Superior temporal gyrus (tissue), 1 donor: ENCODE measurements around the gene RASAL2.
"Not testable (repeated sequence)": the region's sequence is repeated elsewhere in the genome, so short reads cannot be mapped to it uniquely, and the experiment has no call there.

ENCODE experiments used
- DNase-seq: peaks from one replicate; pipeline ENCODE4 v3.0.0-alpha.2; 2016; ENCODE audit errors: extremely low spot score

RASAL2 gene

DNA sequence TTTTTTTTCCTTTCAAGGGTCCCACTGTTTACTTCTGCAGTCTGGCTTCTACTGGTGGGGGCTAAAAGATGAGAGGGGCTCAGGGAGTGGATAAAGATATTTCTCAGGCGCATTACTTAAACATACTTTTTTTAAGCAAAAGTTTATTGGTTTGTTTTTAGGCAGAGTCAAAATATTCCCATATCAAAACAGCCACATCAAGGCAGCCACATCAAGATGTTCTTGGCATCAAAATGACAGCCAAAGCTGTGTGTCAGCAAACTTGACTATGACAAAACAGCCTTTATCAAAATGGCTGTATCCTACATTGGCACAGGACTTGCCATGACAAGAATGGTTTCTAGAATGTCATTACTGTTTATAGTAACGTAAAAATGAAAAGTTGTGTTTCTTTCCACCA, 22.1 kb upstream of the RASAL2 start:
- DNase-seq, result no peak

DNA sequence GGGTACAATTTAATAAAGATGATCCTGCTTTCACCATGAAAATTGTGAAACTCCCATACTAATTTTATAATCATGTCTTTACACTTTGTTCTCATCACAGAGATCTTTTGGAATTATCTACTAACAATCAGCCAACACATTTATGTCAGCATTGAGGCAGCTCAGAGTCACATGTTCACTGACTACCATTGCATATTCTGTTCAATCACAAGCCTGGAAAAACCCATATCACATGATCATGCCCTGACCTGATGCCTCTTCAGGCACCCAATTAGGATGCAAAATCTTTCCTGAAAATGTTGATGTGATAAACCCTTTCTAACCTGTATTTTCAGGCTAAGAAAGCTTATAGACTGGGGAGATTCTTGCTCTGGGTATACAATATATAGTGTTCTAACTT, 21.6 kb upstream of the RASAL2 start:
- no peak for DNase-seq

DNA sequence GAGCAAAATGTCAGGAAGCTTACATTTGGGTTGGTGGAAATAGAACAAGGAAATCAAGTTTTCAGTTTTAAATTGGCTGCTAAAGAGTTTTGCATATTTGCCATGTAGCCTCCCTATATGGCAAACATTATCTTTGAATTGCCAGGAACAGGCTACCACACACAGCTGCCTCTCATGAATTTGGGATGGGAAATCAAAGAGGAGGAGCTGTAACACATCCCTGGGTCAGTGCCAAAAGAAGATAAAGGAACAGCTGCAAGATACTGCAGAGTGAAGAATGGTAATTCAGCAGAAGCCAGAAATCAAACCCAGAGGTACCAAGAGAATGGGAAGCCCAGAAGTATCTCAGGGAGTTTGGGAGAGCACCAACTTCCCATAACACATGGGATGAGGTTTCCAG, 18.6 kb upstream of the RASAL2 start:
- DNase-seq, result peak; percentile 54

DNA sequence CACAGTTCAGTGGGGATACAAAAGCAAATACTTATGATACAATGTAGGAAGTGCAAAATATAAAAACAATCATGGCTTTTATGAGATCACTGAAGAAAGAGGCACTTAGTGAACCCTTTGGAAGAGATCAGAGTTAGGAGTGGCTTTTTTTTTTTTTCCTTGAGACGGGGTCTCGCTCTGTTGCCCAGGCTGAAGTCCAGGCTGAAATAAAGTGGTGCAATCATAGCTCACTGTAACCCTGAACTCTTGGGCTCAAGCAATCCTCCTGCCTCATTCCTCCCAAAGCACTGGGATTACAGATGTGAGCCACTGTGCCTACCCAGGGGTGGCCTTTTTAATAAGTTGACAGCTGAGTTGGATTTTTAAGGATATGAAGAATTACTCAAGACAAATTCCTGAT, 17.3 kb upstream of the RASAL2 start:
- DNase-seq, result no peak

DNA sequence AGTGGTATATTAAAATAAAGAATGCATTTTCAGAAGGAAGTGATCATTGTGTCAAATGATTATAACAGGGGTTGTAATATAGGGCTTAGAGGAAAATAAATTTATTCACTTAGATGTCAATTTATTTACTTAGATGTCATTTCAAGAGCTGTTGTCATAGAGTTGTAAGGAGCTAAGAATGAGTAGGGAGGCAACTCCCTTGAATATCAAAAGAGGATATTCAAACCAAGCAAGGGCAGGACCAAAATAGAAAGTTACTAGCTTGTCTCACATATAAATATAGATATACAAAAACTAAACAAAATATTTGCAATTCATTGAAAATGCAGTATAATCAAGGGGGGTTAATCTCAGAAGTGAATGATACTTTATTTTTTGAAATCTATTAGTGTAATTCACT, 16.0 kb upstream of the RASAL2 start:
- no peak for DNase-seq

DNA sequence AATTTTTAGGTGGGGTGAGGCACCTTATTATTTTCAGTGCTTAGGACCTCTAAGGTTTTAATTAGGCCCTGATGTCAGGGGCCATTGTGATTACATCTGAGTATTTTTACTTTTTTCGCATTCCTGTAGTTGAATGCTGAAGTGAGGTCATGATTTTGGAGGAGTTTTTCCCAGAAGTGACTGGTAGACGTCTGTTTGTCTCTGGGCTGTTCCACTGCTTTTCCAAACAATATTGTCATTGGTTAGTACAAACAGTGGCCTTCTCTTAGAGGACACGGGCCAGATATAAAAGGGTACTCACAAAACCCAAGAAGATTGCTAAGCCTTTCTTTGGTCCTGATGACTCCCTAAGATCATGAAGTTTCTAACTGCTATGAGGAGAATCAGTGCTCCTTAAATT, 7.6 kb upstream of the RASAL2 start:
- DNase-seq, result no peak

DNA sequence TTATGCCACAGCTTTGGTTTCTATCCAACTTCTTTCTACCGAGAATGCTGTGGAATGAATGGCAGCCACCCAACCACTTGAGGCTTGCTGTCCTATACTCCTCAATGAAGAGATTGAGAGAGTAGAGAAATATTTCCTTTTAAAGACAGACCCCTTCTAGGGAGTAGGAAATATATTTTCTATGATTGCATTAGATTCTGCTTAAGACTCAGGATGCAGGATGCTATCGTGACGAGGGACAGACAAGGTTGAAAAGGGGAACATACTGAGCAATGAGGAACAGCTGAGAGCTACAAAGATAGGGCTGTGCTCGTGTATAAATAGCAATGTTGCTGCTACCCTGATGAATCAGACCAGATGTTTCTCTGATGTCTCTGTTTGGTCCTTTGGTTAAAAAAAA, 7.1 kb upstream of the RASAL2 start:
- DNase-seq, result peak; percentile 69

DNA sequence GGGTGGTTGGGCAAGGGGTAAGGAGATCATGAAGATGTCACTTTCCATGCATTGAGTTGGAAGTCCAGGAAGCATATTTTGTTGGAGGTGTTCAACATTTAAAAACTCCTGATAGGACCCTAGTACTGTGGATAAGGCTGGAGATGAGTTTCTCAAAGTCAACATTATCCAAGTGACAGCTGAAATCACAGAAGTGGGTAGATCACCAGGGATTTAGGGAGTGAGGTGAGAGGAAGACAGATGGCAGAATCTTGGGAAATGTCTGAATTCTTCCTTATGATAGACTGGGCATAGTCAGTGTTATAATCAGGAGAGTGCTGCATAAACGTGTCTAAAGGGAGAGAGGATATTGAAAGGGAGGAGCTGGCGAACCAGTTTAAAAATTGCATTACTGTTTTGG, 5.3 kb upstream of the RASAL2 start:
- DNase-seq, result no peak

DNA sequence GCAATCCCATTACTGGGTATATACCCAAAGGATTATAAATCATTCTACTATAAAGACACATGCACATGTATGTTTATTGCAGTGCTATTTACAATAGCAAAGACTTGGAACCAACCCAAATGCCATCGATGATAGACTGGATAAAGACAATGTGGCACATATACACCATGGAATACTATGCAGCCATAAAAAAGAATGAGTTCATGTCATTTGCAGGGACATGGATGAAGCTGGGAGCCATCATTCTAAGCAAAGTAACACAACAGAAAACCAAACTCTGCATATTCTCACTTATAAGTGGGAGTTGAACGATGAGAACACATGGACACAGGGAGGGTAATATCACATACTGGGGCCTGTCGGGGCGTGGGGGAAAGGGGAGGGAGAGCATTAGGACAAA, 2.5 kb upstream of the RASAL2 start:
- DNase-seq, result not testable (repeated sequence)

DNA sequence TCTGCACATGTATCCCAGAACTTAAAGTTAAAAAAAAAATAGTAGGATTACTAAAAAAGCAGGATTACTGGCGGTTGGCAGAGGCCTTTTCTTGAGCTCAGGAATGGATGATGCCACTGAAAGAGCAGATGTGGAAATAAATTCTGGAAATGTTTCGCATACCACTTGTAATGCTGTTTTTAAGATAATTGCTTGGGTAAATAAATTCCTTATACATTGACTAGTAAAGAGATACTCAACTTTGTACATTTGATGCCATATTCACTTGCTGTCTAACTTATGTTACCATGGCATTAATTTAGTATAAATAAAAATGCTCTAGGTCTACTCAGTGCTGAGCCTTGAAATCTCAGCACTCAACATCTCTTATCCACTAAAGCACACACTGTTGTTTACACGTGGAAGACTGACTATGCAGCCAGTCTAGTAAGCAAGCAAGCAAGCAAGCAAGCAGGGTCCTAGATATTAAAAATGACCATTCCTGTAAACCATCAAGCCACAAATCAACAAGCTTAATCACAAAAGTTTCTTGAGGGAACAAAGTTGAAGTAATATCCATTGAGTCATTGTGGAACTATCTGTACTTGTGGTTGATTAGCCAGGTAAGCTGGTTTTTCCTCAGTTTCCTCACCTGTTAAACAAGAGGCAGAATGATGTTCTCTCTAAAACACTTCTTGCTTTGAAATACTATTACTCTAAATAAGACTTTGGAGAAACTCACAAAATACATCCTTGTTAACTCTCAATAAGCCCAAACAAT, 1.7 kb upstream of the RASAL2 start:
- DNase-seq, result no peak

DNA sequence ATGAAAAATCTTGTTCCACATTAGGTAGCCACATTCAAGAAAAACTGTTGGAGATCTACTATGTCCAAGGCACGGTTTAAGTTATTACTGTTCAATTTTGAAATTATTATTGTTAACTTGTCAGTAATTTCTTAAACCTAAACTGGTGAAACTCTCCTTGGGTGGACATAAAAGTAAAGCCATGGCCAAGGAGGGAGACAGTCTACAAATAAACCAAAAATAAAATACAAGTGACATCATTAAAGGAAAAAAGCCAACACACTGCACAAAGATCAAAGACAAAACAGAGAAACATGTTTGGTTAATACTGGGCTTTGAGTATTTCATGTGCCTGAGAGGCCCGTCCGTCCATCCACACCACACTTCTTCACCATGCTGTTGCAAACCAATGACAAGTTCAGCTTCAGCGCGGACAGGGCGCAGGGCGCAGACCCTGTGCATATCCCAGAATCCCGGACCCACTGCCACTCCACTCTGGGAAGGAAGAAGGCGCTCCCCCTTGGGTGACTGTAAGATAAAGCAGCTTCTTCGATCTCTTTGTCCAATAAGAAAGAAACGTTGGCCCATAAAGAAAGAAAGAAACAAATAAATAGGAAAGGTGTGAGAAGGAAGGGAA, 918 bp upstream of the RASAL2 start:
- DNase-seq, result no peak

DNA sequence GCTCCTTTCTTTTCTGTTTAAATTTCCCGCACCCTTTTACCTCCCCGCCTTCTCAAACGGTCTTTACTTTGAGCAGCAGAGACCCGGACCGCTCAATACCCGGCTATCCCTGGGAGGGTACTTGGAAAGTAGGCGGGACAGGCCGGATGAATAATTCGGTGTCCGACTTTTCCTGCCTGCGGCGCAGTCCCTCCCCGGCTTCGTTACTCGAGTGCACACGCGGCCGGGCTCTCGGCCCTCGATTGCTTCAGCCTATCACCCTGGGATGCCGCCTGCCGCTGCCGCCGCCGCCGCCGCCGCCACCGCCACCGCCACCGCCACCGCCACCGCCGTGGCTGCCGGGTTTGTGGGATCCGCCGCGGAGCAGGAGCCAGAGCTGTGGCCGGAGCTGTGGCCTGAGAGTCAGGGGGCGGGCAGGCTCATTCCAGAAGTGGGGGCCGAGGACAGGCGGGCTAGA, 382 bp upstream of the RASAL2 start:
- peak; percentile 96 for DNase-seq

DNA sequence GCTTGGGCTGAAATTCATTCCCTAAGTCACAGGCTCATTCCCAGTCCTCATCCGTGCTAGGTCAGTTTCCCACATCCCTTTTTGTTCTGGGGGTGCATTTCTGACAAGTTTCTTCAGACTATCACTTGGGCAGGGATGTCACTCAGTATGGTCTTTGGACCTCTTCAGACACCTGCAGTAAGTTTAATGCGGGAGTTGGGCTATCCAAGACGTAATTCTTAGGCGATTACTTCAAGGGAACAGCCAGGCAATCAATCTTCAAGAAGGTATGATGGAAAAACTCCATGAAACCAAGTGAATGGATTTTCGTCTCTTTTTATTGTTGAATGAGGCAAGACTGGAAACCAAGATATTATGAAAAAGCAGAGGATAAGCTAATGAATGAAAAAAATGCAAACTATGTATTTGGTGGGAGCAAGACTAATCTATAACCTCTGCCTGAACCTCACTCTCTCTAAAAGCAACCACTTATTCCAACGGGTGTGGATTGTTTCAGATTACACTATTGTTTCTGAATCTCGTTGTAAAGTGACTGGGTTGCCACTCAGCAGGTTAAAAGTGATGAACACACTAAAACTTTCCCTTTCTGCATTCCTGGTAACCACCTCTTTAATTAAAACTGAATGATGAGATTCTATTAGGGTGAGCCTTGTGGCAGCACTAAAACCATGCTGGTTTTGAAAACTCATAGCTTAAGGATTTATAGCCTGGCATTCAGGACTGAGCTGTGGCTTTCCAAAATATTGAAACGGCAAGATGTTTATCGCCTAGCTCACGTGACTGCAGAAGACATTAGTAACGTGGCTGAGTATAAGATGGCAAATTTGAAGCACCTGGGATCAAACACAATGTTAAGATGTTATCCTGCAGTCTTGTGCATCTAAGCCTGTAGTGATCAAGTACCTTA, 1.1 kb downstream of the RASAL2 start:
- peak; percentile 57 for DNase-seq

DNA sequence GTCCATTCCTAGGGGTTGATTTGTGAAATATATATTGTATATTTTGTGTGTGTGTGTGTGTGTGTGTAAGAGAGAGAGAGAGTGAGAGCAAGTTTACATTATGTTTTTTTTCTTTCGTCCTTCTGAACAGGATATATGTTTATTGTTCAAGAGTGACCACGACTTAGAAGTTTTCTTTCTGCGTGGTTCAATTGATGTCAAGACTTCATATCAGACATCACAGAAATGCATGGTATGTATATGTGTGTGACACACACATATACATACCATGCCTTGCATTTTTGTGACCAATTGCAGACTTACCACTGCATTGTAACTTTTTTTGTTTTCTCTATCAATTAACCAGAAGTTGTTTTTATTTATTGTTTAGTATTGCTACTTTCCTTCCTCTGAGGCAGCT, 2.5 kb downstream of the RASAL2 start:
- DNase-seq, result no peak

DNA sequence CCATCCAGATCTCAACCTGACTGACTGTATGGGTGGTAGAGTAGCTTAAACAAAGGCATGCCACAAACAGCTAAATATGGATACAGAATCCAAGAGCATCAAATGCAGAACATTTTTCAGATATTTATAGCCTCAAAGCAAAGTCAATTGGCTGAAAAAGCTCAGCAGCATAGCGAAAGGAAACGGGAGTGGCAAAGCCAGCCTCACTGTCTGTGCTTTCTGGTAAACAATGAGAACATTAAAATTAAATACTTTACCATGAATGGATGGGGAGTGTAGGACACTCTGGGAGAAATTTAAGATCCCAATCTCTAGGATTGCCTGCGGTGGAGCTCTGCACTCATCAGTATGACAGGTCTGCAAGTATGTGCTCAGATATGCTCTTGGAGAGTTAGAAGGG, 4.4 kb downstream of the RASAL2 start:
- no peak for DNase-seq

DNA sequence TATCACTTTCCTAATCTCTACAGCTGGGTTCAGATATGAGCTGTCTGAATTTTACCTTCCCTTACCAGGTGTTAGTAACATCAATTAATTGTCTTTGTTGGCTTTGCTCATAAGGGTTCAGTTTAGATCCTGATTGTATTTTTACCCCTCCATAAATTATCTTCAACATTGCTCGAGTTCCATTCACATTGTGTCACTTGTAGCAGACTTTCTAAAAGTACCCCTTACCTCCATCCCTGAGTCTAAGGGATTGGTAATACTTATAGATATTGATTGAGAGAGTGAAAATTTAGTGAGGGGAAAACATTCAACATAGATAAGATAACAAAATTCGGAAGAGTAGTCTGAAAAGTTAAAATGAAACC, 7.3 kb downstream of the RASAL2 start:
- no peak for DNase-seq

DNA sequence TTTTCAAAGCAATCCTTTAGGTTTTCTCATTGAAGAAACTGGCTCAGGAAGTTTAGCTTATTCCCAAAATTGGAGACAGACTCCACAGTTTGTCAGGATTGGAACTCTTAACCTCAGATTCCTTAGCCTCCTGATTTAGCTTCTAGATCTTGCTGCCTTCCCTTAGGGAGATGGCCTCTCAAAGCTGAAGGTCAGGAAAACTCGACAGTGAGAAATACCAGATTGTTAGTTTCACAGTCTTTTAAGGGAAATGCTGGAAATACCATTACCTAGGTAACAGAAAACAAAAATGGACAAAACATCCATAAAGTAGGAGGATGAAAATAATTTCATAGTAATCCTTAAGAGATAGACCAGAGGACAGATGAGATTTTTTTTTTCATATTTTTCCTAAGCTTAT, 7.8 kb downstream of the RASAL2 start:
- no peak for DNase-seq

DNA sequence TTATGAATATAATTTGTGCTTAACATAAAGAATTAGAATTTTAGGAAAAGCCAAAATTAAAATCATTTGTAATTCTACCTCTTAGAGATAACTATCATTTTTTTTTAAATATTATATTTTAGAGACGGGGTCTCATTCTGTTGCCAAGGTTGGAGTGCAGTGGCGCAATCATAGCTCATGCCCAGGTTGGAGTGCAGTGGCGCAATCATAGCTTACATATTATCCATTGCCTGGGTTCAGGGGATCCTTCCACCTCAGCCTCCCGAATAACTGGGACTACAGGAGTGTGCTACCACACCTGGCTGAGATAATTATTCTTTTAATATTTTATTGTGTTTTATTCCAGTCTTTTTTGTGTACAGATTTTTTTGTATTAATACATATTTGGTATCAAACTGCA, 8.3 kb downstream of the RASAL2 start:
- DNase-seq, result no peak

DNA sequence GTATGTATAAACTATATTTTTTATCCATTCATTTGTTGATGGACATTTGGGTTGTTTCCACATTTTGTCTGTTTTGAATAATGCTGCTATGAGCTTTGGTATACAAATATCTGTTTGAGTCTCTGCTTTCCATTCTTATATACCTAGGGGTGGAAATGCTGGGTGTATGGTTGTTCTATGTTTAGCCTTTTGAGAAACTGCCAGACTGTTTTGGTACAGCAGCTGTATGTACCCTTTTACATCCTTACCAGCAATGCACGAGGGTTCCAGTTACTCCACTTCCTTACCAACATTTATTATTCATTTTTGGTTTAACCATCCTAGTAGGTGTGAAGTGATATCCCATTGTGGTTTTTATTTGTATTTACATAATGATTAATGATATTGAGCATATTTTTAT, 13.9 kb downstream of the RASAL2 start:
- no peak for DNase-seq

DNA sequence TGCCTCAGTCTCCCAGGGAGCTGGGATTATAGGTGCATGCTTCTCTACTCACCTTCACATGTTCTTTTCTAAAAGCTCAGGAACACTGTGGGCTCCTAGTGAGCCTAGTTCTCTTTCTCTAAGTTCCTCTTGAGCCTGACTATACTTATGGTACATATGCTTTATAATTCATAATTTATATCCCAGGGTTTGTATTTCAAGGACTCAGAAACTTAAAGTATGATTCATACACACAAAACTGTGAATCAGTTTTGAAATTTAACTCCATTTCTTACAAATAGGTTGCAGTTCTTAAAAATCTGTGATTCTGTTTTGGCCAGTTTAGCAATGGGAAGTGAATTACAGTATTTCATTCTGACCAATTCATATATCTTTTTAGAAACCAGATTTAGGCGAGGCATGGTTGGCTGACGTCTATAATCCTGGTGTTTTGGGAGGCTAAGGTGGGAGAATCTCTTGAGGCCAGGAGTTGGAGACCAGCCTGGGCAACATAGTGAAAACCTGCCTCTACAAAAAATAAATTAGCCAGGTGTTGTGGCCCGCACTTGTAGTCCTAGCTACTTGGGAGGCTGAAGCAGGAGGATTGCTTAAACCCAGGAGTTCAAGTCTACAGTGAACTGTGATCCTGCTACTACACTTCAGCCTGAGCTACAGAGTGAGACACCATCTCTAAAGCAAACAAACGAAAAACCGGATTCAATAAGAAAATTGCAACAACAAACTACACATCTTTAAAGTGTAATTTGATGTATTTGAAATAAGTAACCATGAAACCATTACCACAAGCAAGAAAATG, 15.6 kb downstream of the RASAL2 start:
- DNase-seq, result no peak

DNA sequence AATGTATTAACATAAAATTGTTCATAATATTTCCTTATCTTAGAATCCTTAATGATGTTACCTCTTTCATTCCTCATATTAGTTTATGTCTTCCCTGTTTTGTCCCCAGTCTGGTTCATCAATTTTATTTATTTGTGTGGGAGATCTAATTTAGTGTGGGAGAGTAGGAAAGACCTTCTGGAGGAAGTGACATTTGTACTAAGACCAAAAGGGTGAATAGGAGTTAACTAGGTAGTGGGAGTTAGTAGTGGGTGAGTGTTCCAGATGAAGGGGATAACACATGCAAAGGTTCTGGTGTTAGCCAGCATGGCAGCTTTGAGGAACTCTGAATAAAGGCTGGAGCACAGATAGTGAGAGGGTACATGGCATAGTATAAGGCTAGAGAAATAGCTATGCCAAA, 21.4 kb downstream of the RASAL2 start:
- DNase-seq, result no peak

DNA sequence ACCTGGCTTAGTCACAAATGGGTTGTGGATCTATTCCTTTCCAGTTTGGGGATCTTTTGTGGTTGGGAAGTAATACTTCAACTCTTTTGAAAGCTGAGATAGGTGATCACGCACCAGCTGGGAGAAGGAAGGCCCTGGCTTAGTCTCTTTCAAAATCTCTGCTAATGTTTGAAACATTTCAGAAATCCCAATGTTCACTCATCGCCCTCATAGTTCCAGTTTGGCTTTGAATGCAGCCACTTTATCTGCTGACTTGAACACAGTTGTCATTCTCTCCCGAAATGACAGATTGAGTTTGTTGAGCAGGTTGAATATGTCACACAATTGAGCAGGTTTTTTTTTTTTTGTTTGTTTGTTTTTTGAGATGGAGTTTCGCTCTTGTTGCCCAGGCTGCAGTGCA, 24.6 kb downstream of the RASAL2 start:
- no peak for DNase-seq
